ENCODE results near the gene CRY2.

DNA sequence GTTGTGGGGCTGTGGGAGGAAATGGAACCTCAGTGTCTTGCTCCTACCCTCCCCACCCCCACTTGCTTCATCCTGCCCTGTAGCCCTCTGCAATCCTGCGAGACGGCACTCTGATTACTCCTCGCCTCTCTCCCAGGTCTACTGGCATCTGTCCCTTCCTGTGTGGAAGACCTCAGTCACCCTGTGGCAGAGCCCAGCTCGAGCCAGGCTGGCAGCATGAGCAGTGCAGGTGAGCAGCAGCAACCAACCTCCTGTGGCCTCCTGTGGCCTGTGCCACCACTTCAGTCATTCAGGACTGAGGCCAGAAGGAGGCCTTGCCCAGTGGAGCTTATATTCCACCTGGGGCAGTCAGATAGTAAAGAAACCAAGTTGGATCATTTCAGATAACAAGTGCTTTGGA lies 23.4 kb downstream of the CRY2 start:
- TF ChIP-seq SNAI2 (CRISPR knock-in tag; IDR thresholded peaks at IDR 0.05) = no peak
- TF ChIP-seq ARNTL (CRISPR knock-in tag; IDR thresholded peaks at IDR 0.05; ENCODE audit: borderline replicate concordance, low read depth) = no peak
- no peak for TF ChIP-seq TCF4 (CRISPR knock-in tag; IDR thresholded peaks at IDR 0.05; ENCODE audit: borderline replicate concordance)
- TF ChIP-seq ZNF70 (CRISPR knock-in tag; IDR thresholded peaks at IDR 0.05) = no peak
- TF ChIP-seq ZFP30 (CRISPR knock-in tag; IDR thresholded peaks at IDR 0.05) = no peak
- TF ChIP-seq CSRNP3 (CRISPR knock-in tag; IDR thresholded peaks at IDR 0.05) = no peak
- no peak for TF ChIP-seq ZC3H10 (CRISPR knock-in tag; IDR thresholded peaks at IDR 0.05)
- no peak for TF ChIP-seq GLIS3 (CRISPR knock-in tag; IDR thresholded peaks at IDR 0.05)

Measured in SK-N-SH treated with all-trans-retinoic acid at 6 μM for 48 hours (cell line).